Measurements from ENCODE around the gene AP2M1.

AP2M1 gene

GRCh38 chr3:184180165-184180564 lies 5.5 kb downstream of the AP2M1 start:
- no peak for DNase-seq (ENCODE audit: low spot score)

DNA sequence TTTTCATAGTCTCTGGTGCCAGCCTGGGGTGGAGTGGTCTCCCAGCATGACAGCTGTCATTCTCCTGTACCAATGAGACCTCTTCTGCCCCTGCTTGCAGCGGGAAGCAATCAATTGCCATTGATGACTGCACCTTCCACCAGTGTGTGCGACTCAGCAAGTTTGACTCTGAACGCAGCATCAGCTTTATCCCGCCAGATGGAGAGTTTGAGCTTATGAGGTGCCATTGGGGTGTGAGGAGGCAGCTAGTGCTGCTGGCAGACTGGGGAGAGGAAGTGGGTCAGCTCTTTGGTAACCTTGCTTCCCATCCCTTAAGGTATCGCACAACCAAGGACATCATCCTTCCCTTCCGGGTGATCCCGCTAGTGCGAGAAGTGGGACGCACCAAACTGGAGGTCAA lies 6.9 kb downstream of the AP2M1 start:
- no peak for DNase-seq (ENCODE audit: low spot score)

- DNase-seq (ENCODE audit: low spot score): no peak
These were observed 9.0 kb downstream of the AP2M1 start for GRCh38 chr3:184183679-184184078.

DNA sequence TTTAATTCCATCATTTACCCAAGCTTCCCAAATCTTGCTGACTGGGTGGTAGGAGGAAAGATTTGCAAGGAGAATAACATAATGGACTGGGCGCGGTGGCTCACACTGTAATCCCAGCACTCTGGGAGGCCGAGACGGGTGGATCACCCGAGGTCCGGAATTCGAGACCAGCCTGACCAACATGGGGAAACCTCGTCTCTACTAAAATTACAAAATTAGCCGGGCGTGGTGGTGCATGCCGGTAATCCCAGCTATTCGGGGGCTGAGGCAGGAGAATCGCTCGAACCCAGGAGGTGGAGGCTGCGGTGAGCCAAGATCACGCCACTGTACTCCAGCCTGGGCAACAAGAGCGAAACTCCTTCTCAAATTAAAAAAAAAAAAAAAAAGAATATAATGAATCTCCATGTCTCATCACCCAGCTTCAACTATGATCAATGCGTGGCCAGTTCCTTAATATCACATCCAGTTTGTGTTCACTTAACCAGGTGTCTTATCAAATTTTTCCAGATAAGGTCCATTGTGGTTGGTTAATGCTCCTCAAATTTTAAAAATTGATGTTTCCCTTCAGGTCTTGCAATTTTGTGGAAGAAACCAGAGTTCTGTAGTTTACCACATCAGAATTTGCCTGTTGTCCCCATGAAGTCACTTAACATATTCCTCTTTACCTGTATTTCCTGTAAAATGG lies 10.0 kb downstream of the AP2M1 start:
- DNase-seq (ENCODE audit: low spot score): no peak

DNA sequence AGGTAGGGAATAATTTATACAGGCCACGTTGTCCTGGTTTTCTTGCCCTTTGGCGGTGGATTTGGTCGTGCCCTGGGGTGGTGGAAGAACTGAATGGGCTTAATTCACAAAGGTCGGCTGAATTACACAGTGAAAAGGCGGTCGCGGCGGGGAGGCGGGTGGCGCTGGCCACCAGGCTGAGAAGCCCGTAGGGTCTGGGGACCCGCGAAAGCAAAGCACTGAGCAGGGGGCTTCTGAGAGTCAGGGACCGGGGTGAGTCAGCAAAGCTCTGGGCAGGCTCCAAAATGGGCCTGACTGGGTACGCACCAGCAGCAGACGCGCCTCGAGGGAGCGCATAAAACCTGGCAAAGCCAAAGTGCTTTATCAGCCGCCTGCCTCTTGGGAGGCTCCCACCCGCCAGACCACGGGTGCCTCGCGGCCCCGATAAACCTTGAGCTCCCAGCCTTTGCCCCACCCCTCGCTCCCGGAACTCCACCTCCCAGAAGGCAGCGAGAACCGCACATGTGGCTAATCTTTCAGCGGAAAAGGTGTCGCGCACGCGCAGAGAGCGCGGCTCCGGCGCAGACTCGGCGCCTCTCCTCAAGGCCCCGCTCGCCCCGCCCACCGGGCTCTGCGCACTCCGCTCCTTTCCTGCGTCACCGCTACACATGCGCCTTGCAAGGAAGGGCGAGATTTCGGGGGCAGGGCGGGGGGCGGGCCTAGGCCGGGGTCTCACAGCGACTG lies 11.0 kb downstream of the AP2M1 start:
- peak; percentile 99 for DNase-seq (ENCODE audit: low spot score)

DNA sequence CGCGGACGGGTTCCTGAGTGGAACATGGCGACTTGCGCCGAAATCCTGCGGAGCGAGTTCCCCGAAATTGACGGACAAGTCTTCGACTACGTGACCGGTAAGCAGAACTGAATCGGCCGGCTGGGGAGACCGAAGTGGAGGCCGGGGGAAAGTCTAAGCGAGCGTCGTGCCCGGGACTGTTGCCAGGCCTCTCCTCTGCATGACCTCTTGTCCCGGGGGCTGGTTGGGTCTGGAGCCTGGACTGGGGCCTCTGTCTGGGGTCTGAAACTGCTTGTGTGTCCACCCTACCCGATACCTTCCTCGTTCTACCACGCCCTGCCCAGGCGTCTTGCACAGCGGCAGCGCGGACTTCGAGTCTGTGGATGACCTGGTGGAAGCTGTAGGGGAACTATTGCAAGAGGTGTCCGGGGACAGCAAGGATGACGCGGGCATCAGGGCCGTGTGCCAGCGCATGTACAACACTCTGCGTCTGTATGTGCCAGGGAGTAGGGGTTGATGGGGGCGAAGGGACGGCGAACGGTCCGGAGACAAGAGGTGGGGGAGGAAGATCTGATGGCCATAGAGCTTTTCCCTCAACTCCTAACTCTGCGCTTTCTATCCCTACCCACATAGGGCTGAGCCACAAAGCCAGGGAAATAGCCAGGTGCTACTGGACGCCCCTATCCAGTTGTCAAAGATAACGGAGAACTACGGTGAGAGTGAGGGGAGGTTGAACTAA lies 11.7 kb downstream of the AP2M1 start, which contains the start of gene ABCF3:
TSS of gene ABCF3 (plus strand) at position 16 of the 718 bp plus-strand sequence. CDS start at position 25, 9 bp downstream.
- DNase-seq (ENCODE audit: low spot score): no peak

DNA sequence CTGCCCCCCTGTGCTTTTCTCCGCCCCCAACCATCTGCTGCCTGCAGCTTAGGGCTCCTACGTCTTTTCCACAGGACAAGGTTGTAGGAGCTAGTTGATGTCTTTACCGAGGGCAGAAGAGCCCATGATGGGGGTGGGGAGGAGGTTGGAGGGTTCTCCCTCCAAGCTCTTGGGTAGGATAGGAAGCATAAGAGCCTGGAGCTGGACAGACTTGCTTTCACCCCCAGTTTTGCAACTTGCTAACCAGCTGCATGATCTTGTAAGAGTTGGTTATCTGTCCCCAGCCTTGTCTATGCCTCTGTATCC lies 12.2 kb downstream of the AP2M1 start:
- DNase-seq (ENCODE audit: low spot score): no peak

- DNase-seq (ENCODE audit: low spot score): no peak
These were observed 13.4 kb downstream of the AP2M1 start for GRCh38 chr3:184188080-184188479.

GRCh38 chr3:184189421-184189820 lies 14.8 kb downstream of the AP2M1 start:
- DNase-seq (ENCODE audit: low spot score): no peak

GRCh38 chr3:184192889-184193288 lies 18.2 kb downstream of the AP2M1 start:
- DNase-seq (ENCODE audit: low spot score): no peak

GRCh38 chr3:184193991-184194539 lies 19.4 kb downstream of the AP2M1 start:
- no peak for DNase-seq (ENCODE audit: low spot score)

- DNase-seq (ENCODE audit: low spot score): no peak
These were observed 21.9 kb downstream of the AP2M1 start for GRCh38 chr3:184196536-184196935.

- no peak for DNase-seq (ENCODE audit: low spot score)
These were observed 23.9 kb downstream of the AP2M1 start for GRCh38 chr3:184198509-184198908.

- DNase-seq (ENCODE audit: low spot score): no peak
These were observed 26.2 kb downstream of the AP2M1 start for GRCh38 chr3:184200825-184201224.

GRCh38 chr3:184203526-184203925 lies 28.9 kb downstream of the AP2M1 start:
- no peak for DNase-seq (ENCODE audit: low spot score)

- no peak for DNase-seq (ENCODE audit: low spot score)
These were observed 34.7 kb downstream of the AP2M1 start for GRCh38 chr3:184209146-184209923.

GRCh38 chr3:184211297-184211696 lies 36.6 kb downstream of the AP2M1 start:
- DNase-seq (ENCODE audit: low spot score): no peak

GRCh38 chr3:184211718-184212117 lies 37.1 kb downstream of the AP2M1 start:
- DNase-seq (ENCODE audit: low spot score): no peak

DNA sequence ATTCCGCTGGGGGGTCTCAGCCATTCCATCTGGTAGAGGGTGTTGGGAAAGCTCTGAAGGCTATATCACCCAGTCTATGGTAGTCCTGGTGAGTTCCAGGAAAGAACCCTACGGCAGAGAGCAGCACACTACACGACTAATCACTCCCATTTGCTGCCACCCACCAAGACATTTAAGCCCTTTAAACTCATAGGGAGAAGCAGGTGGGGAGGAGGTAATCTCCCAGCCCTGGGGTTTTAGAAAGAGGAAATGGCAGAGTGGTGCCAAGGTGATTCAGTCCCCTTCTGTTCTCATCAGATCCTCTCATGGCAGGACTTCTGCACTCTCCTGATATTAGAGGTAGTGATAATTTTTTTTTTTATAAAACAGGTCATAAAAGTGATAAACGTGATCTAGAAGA lies 44.2 kb downstream of the AP2M1 start:
- DNase-seq (ENCODE audit: low spot score): no peak

GRCh38 chr3:184222521-184222920 lies 47.9 kb downstream of the AP2M1 start:
- no peak for DNase-seq (ENCODE audit: low spot score)

- no peak for DNase-seq (ENCODE audit: low spot score)
These were observed 49.3 kb downstream of the AP2M1 start for GRCh38 chr3:184223946-184224345.

DNA sequence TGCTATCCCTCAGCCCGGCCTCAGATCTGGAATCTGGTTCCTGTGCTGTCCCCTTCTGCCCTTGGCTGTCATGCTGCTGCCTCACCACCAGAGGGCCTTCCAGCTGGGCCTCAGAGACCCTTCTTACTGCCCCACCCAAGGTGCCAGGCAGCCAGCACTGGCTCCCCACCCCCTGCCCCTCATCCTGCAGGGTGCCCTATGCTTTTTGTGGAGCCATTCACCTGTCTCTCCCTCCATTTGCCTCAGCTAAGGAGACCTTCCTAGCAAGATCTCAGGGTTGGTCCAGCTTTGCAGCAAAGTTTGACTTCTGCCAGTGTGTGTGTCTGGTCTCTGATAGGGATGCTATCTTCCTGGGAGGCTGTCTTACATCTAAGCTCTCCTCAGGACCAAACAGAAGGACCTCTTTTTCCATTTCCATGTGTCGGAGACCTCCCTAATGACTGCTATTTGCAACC lies 52.9 kb downstream of the AP2M1 start:
- DNase-seq (ENCODE audit: low spot score): peak; percentile 60

Data from CD4-positive, alpha-beta T cell treated with Interleukin-2 at 100 ng/mL for 4 hours (primary cell).